Mesenchymal stem cell (in vitro differentiated cells and primary cell): ENCODE data around the gene INMT.
A peak's percentile ranks its signal among the peaks of the same experiment; 100 is the strongest.

Experiments
- DNase-seq: peaks from one replicate; pipeline ENCODE4 v3.0.0-alpha.2; 2013
- H2AFZ ChIP-seq: one replicate; pipeline ENCODE4 v1.6.1; 2013; ENCODE audit warnings: low read depth, mild to moderate bottlenecking, control low read depth, inconsistent platforms, low read length, moderate library complexity
- H2AK5ac ChIP-seq: 2 replicates; pipeline ENCODE4 v1.6.1; 2013; ENCODE audit warnings: low read length, moderate library complexity, mild to moderate bottlenecking, inconsistent platforms; ENCODE audit not compliant: severe bottlenecking
- H2BK120ac ChIP-seq: one replicate; pipeline ENCODE4 v1.6.1; 2013; ENCODE audit warnings: low read depth, mild to moderate bottlenecking, inconsistent platforms, low read length, moderate library complexity
- H2BK12ac ChIP-seq, 2 experiments: one replicate each; pipeline ENCODE4 v1.6.1; 2013; ENCODE audit warnings: inconsistent platforms in 2 of 2, low read length in 2 of 2, mild to moderate bottlenecking in 2 of 2, moderate library complexity in 2 of 2, control low read depth in 1 of 2
- H2BK15ac ChIP-seq: one replicate; pipeline ENCODE4 v1.6.1; 2013; ENCODE audit warnings: mild to moderate bottlenecking, low read depth, inconsistent platforms; ENCODE audit not compliant: poor library complexity, severe bottlenecking
- H2BK5ac ChIP-seq: 2 replicates; pipeline ENCODE4 v1.6.1; 2013; ENCODE audit warnings: low read depth, mild to moderate bottlenecking, low read length, control low read depth, inconsistent platforms; ENCODE audit not compliant: poor library complexity, severe bottlenecking
- H3K14ac ChIP-seq, 2 experiments: one replicate each; pipeline ENCODE4 v1.6.1; 2013; ENCODE audit warnings: inconsistent platforms in 2 of 2, low read length in 2 of 2, control low read depth in 1 of 2, mild to moderate bottlenecking in 1 of 2, moderate library complexity in 1 of 2
- H3K18ac ChIP-seq, 2 experiments: one replicate each; pipeline ENCODE4 v1.6.1; 2013; ENCODE audit warnings: inconsistent platforms in 2 of 2, low read length in 2 of 2, control low read depth in 1 of 2, low read depth in 1 of 2, mild to moderate bottlenecking in 1 of 2
- H3K23ac ChIP-seq, 2 experiments: one replicate each; pipeline ENCODE4 v1.6.1; 2013; ENCODE audit warnings: inconsistent platforms in 2 of 2, low read length in 2 of 2, mild to moderate bottlenecking in 2 of 2, moderate library complexity in 2 of 2, control low read depth in 1 of 2
- H3K27ac ChIP-seq: 2 replicates; pipeline ENCODE4 v1.5.1; 2013; ENCODE audit warnings: mild to moderate bottlenecking, moderate library complexity, low read length, control low read depth, inconsistent platforms; ENCODE audit not compliant: poor library complexity, severe bottlenecking
- H3K27me3 ChIP-seq, 2 experiments: 2 replicates each; pipeline versions ENCODE4 v1.6.1 to v1.7.0; 2013; ENCODE audit warnings: low read length in 2 of 2, mild to moderate bottlenecking in 2 of 2, moderate library complexity in 2 of 2, control low read depth in 1 of 2, inconsistent platforms in 1 of 2; ENCODE audit not compliant: control insufficient read depth in 1 of 2, insufficient read depth in 1 of 2
- H3K36me3 ChIP-seq, 2 experiments: 2 replicates each; pipeline versions ENCODE4 v1.6.1 to v1.7.0; 2013; ENCODE audit warnings: low read length in 2 of 2, control low read depth in 1 of 2, inconsistent platforms in 1 of 2, low read depth in 1 of 2, mild to moderate bottlenecking in 1 of 2; ENCODE audit not compliant: insufficient read depth in 2 of 2, control insufficient read depth in 1 of 2
- H3K4ac ChIP-seq, 2 experiments: one replicate each; pipeline ENCODE4 v1.6.1; 2013; ENCODE audit warnings: inconsistent platforms in 2 of 2, low read length in 2 of 2, mild to moderate bottlenecking in 2 of 2, moderate library complexity in 2 of 2, control low read depth in 1 of 2, low read depth in 1 of 2
- H3K4me1 ChIP-seq: 2 replicates; pipeline ENCODE4 v1.6.1; 2013; ENCODE audit warnings: low read depth, low read length, control low read depth; ENCODE audit not compliant: control insufficient read depth, insufficient read depth
- H3K4me2 ChIP-seq: 2 replicates; pipeline ENCODE4 v1.6.1; 2013; ENCODE audit warnings: low read length, mild to moderate bottlenecking, inconsistent platforms; ENCODE audit not compliant: poor library complexity, severe bottlenecking
- H3K4me3 ChIP-seq, 2 experiments: 2 replicates each; pipeline versions ENCODE4 v1.5.1 to v1.7.0; 2013; ENCODE audit warnings: low read length in 2 of 2, mild to moderate bottlenecking in 2 of 2, control low read depth in 1 of 2, low read depth in 1 of 2; ENCODE audit not compliant: insufficient read depth in 1 of 2
- H3K79me1 ChIP-seq: replicated peaks from 2 replicates; pipeline ENCODE4 v1.6.1; 2013; ENCODE audit warnings: mild to moderate bottlenecking, control low read depth, low read length, inconsistent platforms; ENCODE audit not compliant: poor library complexity, severe bottlenecking
- H3K9ac ChIP-seq: 2 replicates; pipeline ENCODE4 v1.7.0; 2013; ENCODE audit warnings: mild to moderate bottlenecking, low read length, moderate library complexity
- H3K9me3 ChIP-seq: 2 replicates; pipeline ENCODE4 v1.7.0; 2013; ENCODE audit warnings: mild to moderate bottlenecking, low read length; ENCODE audit not compliant: control insufficient read depth
- H4K8ac ChIP-seq: one replicate; pipeline ENCODE4 v1.6.1; 2013; ENCODE audit warnings: inconsistent platforms, mild to moderate bottlenecking, low read length, moderate library complexity
- H4K91ac ChIP-seq: one replicate; pipeline ENCODE4 v1.6.1; 2013; ENCODE audit warnings: mild to moderate bottlenecking, low read length, inconsistent platforms
- WGBS: methylation state at CpG from one replicate; pipeline ENCODE4 v1.1.7; 2013; ENCODE audit warnings: mixed read lengths; 5-methylcytosine and 5-hydroxymethylcytosine counted together

Gene INMT

DNA sequence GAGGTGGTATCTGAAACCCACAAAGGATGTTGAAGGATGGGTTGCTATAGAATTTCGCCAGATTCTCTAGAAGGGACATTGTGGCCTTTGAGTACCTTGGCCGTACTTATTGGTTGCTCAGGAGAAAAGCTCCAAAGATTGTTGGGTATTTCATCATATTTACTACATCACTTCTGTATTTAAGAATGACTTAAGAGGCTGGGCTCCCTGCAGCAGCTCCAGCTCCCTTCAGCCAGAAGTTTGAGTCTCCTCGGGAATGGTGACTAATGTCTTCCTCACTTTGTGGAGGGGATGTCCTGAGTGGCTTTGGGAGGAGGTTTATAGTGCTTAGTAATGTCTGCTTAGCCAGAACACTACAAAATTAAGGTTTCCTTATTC is 37.4 kb downstream of the INMT start:
- H2BK15ac ChIP-seq = peak overlapping the region; percentile 13
- H2BK120ac ChIP-seq = no peak overlapping the region
- H3K79me1 ChIP-seq = peaks cover 31% of the 10 kb centered on the region
- peaks cover 32 to 57% of the 10 kb centered on the region in 2 experiments for H3K36me3 ChIP-seq
- peak overlapping the region; percentile 71 for H3K9ac ChIP-seq
- H3K18ac ChIP-seq = peak overlapping the region in 1 of 2 experiments; percentile 38
- peak overlapping the region in 1 of 2 experiments; percentile 92 for H2BK12ac ChIP-seq
- no peak overlapping the region for H3K4ac ChIP-seq
- DNase-seq = peak; percentile 93
- H2AFZ ChIP-seq = no peak overlapping the region
- H3K4me1 ChIP-seq = peaks cover 27% of the 10 kb centered on the region
- H2BK5ac ChIP-seq = no peak overlapping the region
- H3K9me3 ChIP-seq = no peaks in the 10 kb centered on the region
- H3K4me3 ChIP-seq = peak overlapping the region in 1 of 2 experiments; percentile 13
- H2AK5ac ChIP-seq = peak overlapping the region; percentile 69
- no peak overlapping the region for H3K14ac ChIP-seq
- no peak overlapping the region for H4K8ac ChIP-seq
- H3K4me2 ChIP-seq = no peak overlapping the region
- H3K27ac ChIP-seq = peak overlapping the region; percentile 54
- 36% methylated on average over 2 of the region's 3 CpGs for WGBS
- no peak overlapping the region for H4K91ac ChIP-seq
- no peaks in the 10 kb centered on the region for H3K27me3 ChIP-seq
- H3K23ac ChIP-seq = no peak overlapping the region

GRCh38 chr7:30790356-30790755 is 38.4 kb downstream of the INMT start:
- Histone ChIP-seq H3K36me3 (peaks cover 24 to 48% of the 10 kb centered on the region in 2 experiments), H4K8ac (no peak overlapping the region), H3K27me3 (no peaks in the 10 kb centered on the region), H2BK5ac (no peak overlapping the region), H2BK15ac (no peak overlapping the region), H3K4me1 (peaks cover 36% of the 10 kb centered on the region), H3K4me2 (no peak overlapping the region), H3K9me3 (no peaks in the 10 kb centered on the region), H3K4me3 (no peak overlapping the region), H3K18ac (no peak overlapping the region), H3K23ac (no peak overlapping the region), H3K79me1 (peaks cover 28% of the 10 kb centered on the region), H3K4ac (no peak overlapping the region), H3K9ac (peak overlapping the region; percentile 71), H3K27ac (peak overlapping the region; percentile 49), H2BK12ac (no peak overlapping the region), H2AK5ac (no peak overlapping the region), H3K14ac (no peak overlapping the region), H2BK120ac (no peak overlapping the region), H4K91ac (no peak overlapping the region), H2AFZ (no peak overlapping the region)
- DNase-seq = no peak
- WGBS = 98% methylated on average over 4 of the region's 4 CpGs

DNA sequence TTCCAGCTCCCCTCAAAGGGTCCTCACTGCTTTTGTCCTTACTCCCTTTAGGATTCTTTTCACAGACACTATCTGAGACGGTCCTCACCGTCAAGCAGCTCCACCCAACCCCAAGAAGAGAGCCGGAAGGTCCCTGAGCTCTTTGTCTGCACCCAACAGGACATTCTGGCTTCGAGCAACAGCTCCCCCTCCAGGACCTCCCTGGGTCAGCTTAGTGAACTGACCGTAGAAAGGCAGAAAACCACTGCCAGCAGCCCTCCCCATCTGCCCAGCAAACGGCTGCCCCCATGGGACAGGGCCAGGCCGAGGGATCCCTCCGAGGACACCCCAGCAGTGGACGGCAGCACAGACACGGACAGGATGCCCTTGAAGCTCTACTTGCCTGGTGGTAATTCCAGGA is 39.2 kb downstream of the INMT start:
- no peak for DNase-seq
- no peak overlapping the region for H4K8ac ChIP-seq
- no peak overlapping the region for H3K14ac ChIP-seq

GRCh38 chr7:30795161-30795948 is 43.4 kb downstream of the INMT start:
- Histone ChIP-seq H3K23ac (peak overlapping the region in 1 of 2 experiments; percentile 76), H2AK5ac (peak overlapping the region; percentile 99), H3K18ac (peak overlapping the region; percentile 51 to 59), H2AFZ (no peak overlapping the region), H3K27ac (peak overlapping the region; percentile 99), H3K14ac (peak overlapping the region in 1 of 2 experiments; percentile 68), H3K4me2 (no peak overlapping the region), H3K9me3 (no peaks in the 10 kb centered on the region), H2BK12ac (peak overlapping the region; percentile 69 to 70), H3K36me3 (peaks cover 11 to 32% of the 10 kb centered on the region in 2 experiments), H4K91ac (peak overlapping the region; percentile 37), H2BK120ac (peak overlapping the region; percentile 54), H2BK5ac (peak overlapping the region; percentile 95), H3K4me1 (peaks cover 58% of the 10 kb centered on the region), H2BK15ac (peak overlapping the region; percentile 77), H3K4me3 (peak overlapping the region in 1 of 2 experiments; percentile 27), H3K79me1 (peaks cover 17% of the 10 kb centered on the region), H3K4ac (peak overlapping the region; percentile 61 to 82), H3K9ac (peak overlapping the region; percentile 47), H4K8ac (peak overlapping the region; percentile 38), H3K27me3 (no peaks in the 10 kb centered on the region)
- no peak for DNase-seq
- WGBS = 64% methylated on average over 2 of the region's 2 CpGs

More for the DNA sequence above, 39.2 kb downstream of the INMT start:
- H3K9me3 ChIP-seq = no peaks in the 10 kb centered on the region
- H4K91ac ChIP-seq = no peak overlapping the region
- peak overlapping the region; percentile 29 for H2BK15ac ChIP-seq
- H3K27me3 ChIP-seq = no peaks in the 10 kb centered on the region
- no peak overlapping the region for H3K18ac ChIP-seq
- H3K27ac ChIP-seq = no peak overlapping the region
- no peak overlapping the region for H2AFZ ChIP-seq
- no peak overlapping the region for H2BK120ac ChIP-seq
- peaks cover 24% of the 10 kb centered on the region for H3K79me1 ChIP-seq
- H3K36me3 ChIP-seq = peaks cover 19 to 40% of the 10 kb centered on the region in 2 experiments
- H3K4me1 ChIP-seq = peaks cover 43% of the 10 kb centered on the region
- H3K4me2 ChIP-seq = no peak overlapping the region
- H3K9ac ChIP-seq = no peak overlapping the region
- H2BK5ac ChIP-seq = no peak overlapping the region
- H3K23ac ChIP-seq = no peak overlapping the region
- no peak overlapping the region for H3K4ac ChIP-seq
- peak overlapping the region; percentile 97 for H2AK5ac ChIP-seq
- peak overlapping the region in 1 of 2 experiments; percentile 5 for H2BK12ac ChIP-seq
- WGBS = 84% methylated on average over 10 of the region's 10 CpGs
- no peak overlapping the region for H3K4me3 ChIP-seq
